Muscle layer of duodenum (tissue), 2 donors: Measurements from ENCODE around the gene ZNF24.

Experiments
- H3K27ac ChIP-seq: one replicate; pipeline ENCODE4 v1.7.0; 2013; ENCODE audit warnings: mild to moderate bottlenecking, low read length
- H3K27me3 ChIP-seq: one replicate; pipeline ENCODE4 v1.7.0; 2013; ENCODE audit warnings: low read depth, mild to moderate bottlenecking, control low read depth, low read length
- H3K36me3 ChIP-seq, 2 donors: one replicate each; pipeline ENCODE4 v1.7.0; 2013; ENCODE audit warnings: low read length in 2 of 2, control low read depth in 1 of 2, mild to moderate bottlenecking in 1 of 2; ENCODE audit not compliant: insufficient read depth in 2 of 2, control insufficient read depth in 1 of 2
- H3K4me1 ChIP-seq, 2 donors: one replicate each; pipeline ENCODE4 v1.7.0; 2013; ENCODE audit warnings: low read length in 2 of 2, mild to moderate bottlenecking in 2 of 2, control low read depth in 1 of 2, moderate library complexity in 1 of 2; ENCODE audit not compliant: insufficient read depth in 2 of 2, control insufficient read depth in 1 of 2
- H3K4me3 ChIP-seq, 2 donors: one replicate each; pipeline ENCODE4 v1.7.0; 2013; ENCODE audit warnings: low read length in 2 of 2, low read depth in 1 of 2, mild to moderate bottlenecking in 1 of 2
- H3K9me3 ChIP-seq, 2 donors: one replicate each; pipeline ENCODE4 v1.7.0; 2013; ENCODE audit warnings: low read length in 2 of 2, control low read depth in 1 of 2, mild to moderate bottlenecking in 1 of 2; ENCODE audit not compliant: control insufficient read depth in 1 of 2
- donor health status: healthy.

ZNF24 gene

GRCh38 chr18:35289293-35289692, 54.9 kb downstream of the ZNF24 start:
- Histone ChIP-seq H3K27ac (peak overlapping the region; percentile 97), H3K9me3 (no peaks in the 10 kb centered on the region), H3K27me3 (no peaks in the 10 kb centered on the region), H3K36me3 (peaks cover 5 to 14% of the 10 kb centered on the region in 2 donors), H3K4me1 (peaks cover 10 to 14% of the 10 kb centered on the region in 2 donors), H3K4me3 (peak overlapping the region; percentile 82 to 99)

- Histone ChIP-seq H3K9me3 (no peaks in the 10 kb centered on the region), H3K36me3 (peaks cover 0 to 11% of the 10 kb centered on the region in 2 donors), H3K4me1 (peaks cover 0 to 4% of the 10 kb centered on the region in 2 donors), H3K27ac (no peak overlapping the region), H3K4me3 (no peak overlapping the region), H3K27me3 (no peaks in the 10 kb centered on the region)
Measured at GRCh38 chr18:35284841-35285240, 59.4 kb downstream of the ZNF24 start.

- Histone ChIP-seq H3K36me3 (peaks cover 0 to 11% of the 10 kb centered on the region in 2 donors), H3K4me1 (peaks cover 0 to 1% of the 10 kb centered on the region in 2 donors), H3K4me3 (no peak overlapping the region), H3K27me3 (no peaks in the 10 kb centered on the region), H3K9me3 (no peaks in the 10 kb centered on the region), H3K27ac (no peak overlapping the region)
Measured at GRCh38 chr18:35283923-35284794, 60.1 kb downstream of the ZNF24 start.

- Histone ChIP-seq H3K27me3 (no peaks in the 10 kb centered on the region), H3K27ac (no peak overlapping the region), H3K9me3 (no peaks in the 10 kb centered on the region), H3K36me3 (peaks cover 0 to 11% of the 10 kb centered on the region in 2 donors), H3K4me3 (no peak overlapping the region), H3K4me1 (no peaks in the 10 kb centered on the region)
Measured at GRCh38 chr18:35282353-35282752, 61.9 kb downstream of the ZNF24 start.
